Small intestine (tissue), 7 donors: ENCODE results near the gene HRH3. TPM values are rescaled to one million over a fixed set of nuclear protein-coding genes. Genes with fewer than 3 reads are reported as not detected.

Experiments
- DNase-seq, 2 donors: peaks; one replicate each; pipeline versions ENCODE4 v3.0.0 to v3.0.0-alpha.2; 2013
- FAIRE-seq: peaks from 2 replicates; lab custom pipeline; 2012; peaks lifted over from hg19 to GRCh38; lab: Jason Lieb, UNC
- H3K27ac ChIP-seq, 3 donors: one replicate each; pipeline ENCODE4 v1.5.1; 2013; ENCODE audit warnings: low read length in 2 of 3, mild to moderate bottlenecking in 2 of 3, control low read depth in 1 of 3, inconsistent platforms in 1 of 3, low read depth in 1 of 3, moderate library complexity in 1 of 3
- H3K27me3 ChIP-seq, 3 donors: one replicate each; pipeline ENCODE4 v1.6.1; 2013; ENCODE audit warnings: low read length in 3 of 3, inconsistent platforms in 1 of 3; ENCODE audit not compliant: control insufficient read depth in 3 of 3, insufficient read depth in 3 of 3
- H3K36me3 ChIP-seq, 3 donors: one replicate each; pipeline ENCODE4 v1.6.1; 2013; ENCODE audit warnings: low read length in 3 of 3, inconsistent platforms in 1 of 3, low read depth in 1 of 3, mild to moderate bottlenecking in 1 of 3, moderate library complexity in 1 of 3; ENCODE audit not compliant: control insufficient read depth in 3 of 3, insufficient read depth in 2 of 3
- H3K4me1 ChIP-seq, 3 donors: one replicate each; pipeline ENCODE4 v1.6.1; 2013; ENCODE audit warnings: low read length in 2 of 3, inconsistent platforms in 1 of 3, low read depth in 1 of 3, mild to moderate bottlenecking in 1 of 3, moderate library complexity in 1 of 3; ENCODE audit not compliant: control insufficient read depth in 3 of 3, insufficient read depth in 2 of 3
- H3K4me3 ChIP-seq, 3 donors: one replicate each; pipeline ENCODE4 v1.5.1; 2013; ENCODE audit warnings: low read length in 3 of 3, control low read depth in 1 of 3, inconsistent platforms in 1 of 3, low read depth in 1 of 3, mild to moderate bottlenecking in 1 of 3, moderate library complexity in 1 of 3
- H3K9me3 ChIP-seq, 2 donors: one replicate each; pipeline ENCODE4 v1.6.1; 2013; ENCODE audit warnings: low read depth in 1 of 2, low read length in 1 of 2; ENCODE audit not compliant: control insufficient read depth in 2 of 2, insufficient read depth in 1 of 2
- WGBS, 3 donors: extraction: QIAGEN DNeasy Blood & Tissue Kit; methylation state at CpG; one replicate each; pipeline ENCODE4 v1.1.7; 2013; 5-methylcytosine and 5-hydroxymethylcytosine counted together
- polyA plus RNA-seq, 4 donors: library from polyadenylated mRNA; stranded (reverse) in 3 of 4; unstranded in 1 of 4; fragments of 200-250 nt in 3 of 4; fragments of 120-200 nt in 1 of 4; gene quantifications; one replicate each; pipeline versions ENCODE4 v1.2.1 to v1.2.3, GENCODE V29; 2013
- donor health status: healthy with polysubstance abuse.
- donor health status: control.
- donor health status: control.
- donor health status: Bipolar disorder and iron deficiency.
- donor health status: healthy.

Gene HRH3
- polyA plus RNA-seq, 4 donors: 0.06 to 0.31 TPM; not detected in 2

DNA sequence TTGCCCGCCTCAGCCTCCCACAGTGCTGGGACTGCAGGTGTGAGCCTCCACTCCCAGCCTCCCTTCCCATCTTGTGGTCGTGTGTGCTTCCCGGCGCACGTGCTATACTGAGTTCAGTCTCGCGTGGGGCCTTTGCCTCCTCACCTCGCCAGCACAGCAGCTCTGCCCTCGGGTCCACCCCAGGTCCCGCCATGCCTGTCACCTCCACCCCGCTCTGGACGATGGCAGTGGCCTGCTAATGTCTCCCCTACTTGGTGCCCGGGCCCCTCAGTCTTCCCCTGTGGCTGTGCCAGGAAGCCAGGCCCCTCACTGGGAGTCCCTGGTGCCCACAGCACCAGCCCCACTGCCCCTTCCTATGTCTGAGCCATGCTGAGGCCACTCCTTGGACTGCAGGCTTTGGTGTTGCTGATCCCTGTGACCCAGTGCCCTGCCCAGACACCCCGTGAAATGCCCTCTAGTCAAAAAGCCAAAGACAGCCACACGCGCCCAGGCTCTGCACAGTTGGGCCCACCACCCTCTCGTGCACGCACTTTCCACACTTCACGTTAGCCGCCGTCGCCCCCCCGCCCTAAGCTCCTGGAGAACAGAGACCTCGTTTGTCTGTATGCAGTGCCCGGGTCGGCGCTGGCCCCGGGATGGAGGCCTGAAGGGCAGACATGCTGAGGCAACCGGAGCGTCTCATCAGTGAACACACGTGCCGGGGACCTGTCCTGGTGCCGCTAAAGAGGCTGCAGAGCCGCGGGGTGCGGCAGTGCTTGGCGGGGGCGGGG lies 14.3 kb downstream of the HRH3 start:
- no peak overlapping the region for H3K27ac ChIP-seq
- no peak for FAIRE-seq
- H3K4me3 ChIP-seq: no peak overlapping the region
- WGBS, 3 donors: 88 to 92% (median 90%) methylated on average over 38 of the region's 38 CpGs
- DNase-seq: no peak
- H3K36me3 ChIP-seq: peaks cover 0 to 27% (median 4%) of the 10 kb centered on the region in 3 donors
- no peaks in the 10 kb centered on the region for H3K9me3 ChIP-seq
- H3K4me1 ChIP-seq: no peaks in the 10 kb centered on the region
- H3K27me3 ChIP-seq: peaks cover 0 to 21% (median 3%) of the 10 kb centered on the region in 3 donors

DNA sequence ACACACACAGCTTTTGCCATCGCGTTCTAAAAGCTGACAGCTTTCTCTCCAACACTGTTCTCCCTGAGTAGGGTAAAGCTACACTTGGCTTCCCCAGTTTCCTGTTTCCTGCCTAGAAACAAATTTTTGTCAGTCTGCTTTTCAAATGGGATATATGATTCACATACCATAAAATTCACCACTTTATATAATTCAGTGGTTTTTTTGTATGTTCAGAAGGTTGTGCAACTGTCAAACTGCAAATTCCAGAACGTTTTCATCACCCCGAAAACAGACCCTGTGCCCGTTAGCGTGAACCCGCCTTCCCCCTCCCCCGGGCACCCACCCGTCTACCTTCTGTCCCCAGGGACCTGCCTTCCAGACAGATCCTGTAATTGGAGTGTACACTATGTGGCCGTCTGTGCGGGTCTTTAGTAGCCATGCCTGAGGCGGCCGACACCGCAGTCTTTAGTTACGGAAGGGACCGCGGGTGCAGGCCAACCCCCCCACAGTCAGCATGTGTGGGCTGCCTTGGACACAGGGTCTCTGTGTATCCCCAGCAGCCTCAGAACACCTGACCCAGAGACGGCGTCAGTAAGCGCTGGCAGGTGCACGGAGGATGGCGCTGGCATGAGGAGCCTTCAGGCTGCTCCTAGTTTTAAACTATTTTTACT lies 16.6 kb downstream of the HRH3 start:
- Histone ChIP-seq H3K27ac (no peak overlapping the region), H3K4me3 (no peak overlapping the region), H3K27me3 (peaks cover 0 to under 1% (median 0%) of the 10 kb centered on the region in 3 donors), H3K36me3 (peaks cover 10 to 40% (median 16%) of the 10 kb centered on the region in 3 donors), H3K4me1 (no peaks in the 10 kb centered on the region), H3K9me3 (no peaks in the 10 kb centered on the region)
- DNase-seq (no peak), FAIRE-seq (no peak)
- 86 to 93% (median 92%) methylated on average over 22 of the region's 22 CpGs for WGBS, 3 donors

DNA sequence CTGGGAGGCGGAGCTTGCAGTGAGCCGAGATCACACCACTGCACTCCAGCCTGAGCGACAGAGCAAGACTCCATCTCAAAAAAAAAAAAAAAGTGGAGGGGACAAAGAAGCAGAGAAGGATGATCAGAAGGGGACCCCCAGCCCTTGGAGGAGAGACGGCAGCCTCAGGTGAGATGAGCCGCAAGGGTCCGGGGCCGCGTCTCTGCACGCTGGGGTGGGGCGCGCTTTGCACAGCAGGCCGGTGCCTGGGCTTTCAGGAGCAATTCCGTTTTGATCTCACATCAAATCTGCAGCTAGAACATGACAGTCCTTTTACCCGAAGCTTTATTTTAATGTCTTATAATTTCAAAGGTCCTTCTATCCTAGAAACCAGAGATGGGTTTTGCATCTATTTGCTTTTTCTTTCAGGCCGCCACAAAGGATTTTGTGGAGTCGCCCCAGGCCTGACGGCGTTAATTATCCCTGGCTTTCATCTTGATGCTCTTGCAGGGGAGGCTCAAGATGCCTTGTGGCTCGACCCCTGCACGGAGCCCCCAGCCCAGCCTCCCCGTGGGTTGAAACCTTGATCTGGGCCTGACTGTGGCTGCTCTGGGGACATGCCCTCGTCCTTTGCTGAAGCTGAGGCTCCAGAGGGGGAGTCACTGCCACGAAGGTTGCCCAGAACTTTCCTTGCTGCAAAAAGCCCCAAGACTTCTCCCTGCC lies 17.3 kb downstream of the HRH3 start:
- FAIRE-seq (no peak), DNase-seq (no peak)
- no peak overlapping the region for H3K27ac ChIP-seq
- no peak overlapping the region for H3K4me3 ChIP-seq
- WGBS, 3 donors: 89 to 95% (median 93%) methylated on average over 22 to 23 of the region's 23 CpGs
- H3K36me3 ChIP-seq: peaks cover 15 to 47% (median 22%) of the 10 kb centered on the region in 3 donors
- H3K4me1 ChIP-seq: no peaks in the 10 kb centered on the region
- no peaks in the 10 kb centered on the region for H3K9me3 ChIP-seq
- no peaks in the 10 kb centered on the region for H3K27me3 ChIP-seq

DNA sequence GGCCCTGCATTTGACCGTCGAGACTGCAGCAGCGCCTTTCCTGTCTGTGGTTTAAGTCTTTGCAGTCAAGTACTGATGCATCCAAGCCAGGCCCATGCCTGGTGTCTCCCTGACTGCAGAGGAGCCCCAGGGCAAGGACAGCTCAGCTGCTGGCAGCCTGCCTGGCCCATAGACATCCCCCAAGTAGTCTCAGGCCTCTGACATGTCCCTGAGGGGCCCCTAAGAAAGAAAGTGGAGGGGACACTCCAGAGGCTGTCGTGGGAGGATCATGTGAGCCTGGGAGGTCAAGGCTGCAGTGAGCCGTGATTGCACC lies 18.0 kb downstream of the HRH3 start:
- H3K4me3 ChIP-seq: no peak overlapping the region
- no peak overlapping the region for H3K27ac ChIP-seq
- H3K4me1 ChIP-seq: no peaks in the 10 kb centered on the region
- no peak for DNase-seq
- peaks cover 18 to 51% (median 24%) of the 10 kb centered on the region in 3 donors for H3K36me3 ChIP-seq
- H3K27me3 ChIP-seq: no peaks in the 10 kb centered on the region
- H3K9me3 ChIP-seq: no peaks in the 10 kb centered on the region
- WGBS, 3 donors: 75 to 90% (median 84%) methylated on average over 5 of the region's 5 CpGs
- no peak for FAIRE-seq

DNA sequence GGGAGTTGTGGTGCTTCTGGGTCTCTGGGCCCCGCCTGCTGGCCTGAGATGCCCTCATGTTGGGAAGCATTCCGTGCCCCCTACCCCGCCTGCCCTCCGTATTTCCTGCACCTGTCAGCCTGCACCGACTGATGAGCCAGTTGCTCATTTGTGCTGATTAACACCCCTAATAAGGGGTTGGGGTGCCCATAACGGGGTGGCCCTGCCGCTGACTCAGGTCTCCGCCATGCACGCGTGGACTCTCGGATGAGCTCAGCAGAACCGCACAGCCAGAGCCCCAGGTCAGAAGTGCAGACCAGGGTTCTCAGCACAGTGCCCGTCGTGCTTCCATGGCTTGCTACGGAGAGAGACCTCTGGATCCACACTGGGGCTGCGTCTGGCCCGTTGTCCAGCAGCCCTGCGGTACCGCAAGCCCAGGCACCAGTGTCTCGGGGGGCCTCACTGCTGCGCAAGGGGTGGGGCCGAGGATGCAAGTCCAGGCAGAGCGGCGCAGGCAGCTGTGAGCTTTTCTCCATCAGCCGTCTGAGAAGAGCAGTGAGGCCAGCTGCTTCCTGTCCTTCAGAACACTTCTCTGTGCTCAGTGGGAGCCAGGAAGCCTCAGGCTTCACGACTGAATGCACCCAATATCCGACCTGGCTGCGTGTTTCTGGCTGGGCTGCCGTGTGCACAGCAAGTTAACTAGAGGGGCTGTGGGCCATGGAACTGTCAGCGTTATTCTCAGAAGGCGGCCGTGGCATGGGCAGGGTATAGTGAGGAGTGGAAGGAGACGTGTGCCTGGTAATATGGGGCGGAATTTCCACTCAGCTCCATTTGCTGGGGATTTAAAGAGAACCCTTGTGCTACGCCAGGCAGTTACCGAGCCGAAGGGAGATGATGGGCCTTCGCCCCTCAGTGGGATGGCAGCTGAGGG lies 18.6 kb downstream of the HRH3 start:
- no peak for DNase-seq
- Histone ChIP-seq H3K36me3 (peaks cover 19 to 51% (median 24%) of the 10 kb centered on the region in 3 donors), H3K9me3 (no peaks in the 10 kb centered on the region), H3K27ac (no peak overlapping the region), H3K27me3 (no peaks in the 10 kb centered on the region), H3K4me1 (no peaks in the 10 kb centered on the region), H3K4me3 (no peak overlapping the region)
- 86 to 91% (median 91%) methylated on average over 38 of the region's 38 CpGs for WGBS, 3 donors
- FAIRE-seq: no peak

DNA sequence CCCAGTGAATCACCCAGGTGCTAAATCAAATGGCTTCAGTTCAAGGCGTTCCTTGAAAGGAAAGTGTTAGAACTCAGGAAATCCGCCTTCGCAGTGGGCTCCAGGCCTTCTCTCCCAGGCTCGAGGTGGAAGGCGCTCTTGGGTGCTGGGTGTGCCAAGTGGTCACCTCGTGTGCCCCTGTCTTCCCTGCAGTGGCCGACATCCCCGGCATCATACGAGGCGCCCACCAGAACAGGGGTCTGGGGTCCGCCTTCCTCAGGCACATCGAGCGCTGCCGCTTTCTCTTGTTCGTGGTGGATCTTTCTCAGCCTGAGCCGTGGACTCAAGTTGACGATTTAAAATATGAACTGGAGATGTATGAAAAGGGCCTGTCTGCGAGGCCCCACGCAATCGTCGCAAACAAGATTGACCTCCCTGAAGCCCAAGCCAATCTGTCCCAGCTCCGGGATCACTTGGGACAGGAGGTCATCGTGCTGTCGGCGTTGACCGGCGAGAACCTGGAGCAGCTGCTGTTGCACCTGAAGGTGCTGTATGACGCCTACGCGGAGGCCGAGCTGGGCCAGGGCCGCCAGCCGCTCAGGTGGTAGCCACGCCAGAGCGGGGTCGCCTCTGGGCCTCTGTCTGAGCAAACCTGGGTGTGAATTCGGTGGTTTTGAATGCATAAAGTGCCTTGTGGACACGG lies 19.4 kb downstream of the HRH3 start:
- Histone ChIP-seq H3K27ac (no peak overlapping the region), H3K9me3 (no peaks in the 10 kb centered on the region), H3K27me3 (no peaks in the 10 kb centered on the region), H3K4me1 (no peaks in the 10 kb centered on the region), H3K4me3 (no peak overlapping the region), H3K36me3 (peaks cover 24 to 55% (median 24%) of the 10 kb centered on the region in 3 donors)
- WGBS, 3 donors: 96% methylated on average over 38 of the region's 38 CpGs
- FAIRE-seq (no peak), DNase-seq (no peak)

DNA sequence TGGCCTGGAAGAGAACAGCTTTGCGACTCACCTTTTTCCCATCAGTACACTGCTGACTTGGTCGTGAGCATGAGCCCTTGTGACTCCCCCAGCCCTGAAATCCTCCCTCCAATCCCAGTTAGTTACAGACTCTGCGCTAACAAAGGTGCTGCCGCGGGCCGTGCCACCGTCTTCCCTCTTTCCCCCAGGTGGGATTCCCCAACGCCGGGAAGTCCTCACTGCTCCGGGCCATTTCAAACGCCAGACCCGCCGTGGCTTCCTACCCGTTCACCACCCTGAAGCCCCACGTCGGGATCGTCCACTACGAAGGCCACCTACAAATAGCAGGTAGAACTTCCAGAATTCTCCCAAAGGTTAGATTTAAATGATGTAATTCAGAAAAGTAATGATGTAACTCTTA lies 21.1 kb downstream of the HRH3 start:
- DNase-seq (no peak), FAIRE-seq (no peak)
- WGBS, 3 donors: 97 to 98% (median 97%) methylated on average over 18 of the region's 18 CpGs
- no peak overlapping the region for H3K27ac ChIP-seq
- no peak overlapping the region for H3K4me3 ChIP-seq
- H3K27me3 ChIP-seq: no peaks in the 10 kb centered on the region
- H3K36me3 ChIP-seq: peaks cover 24 to 61% (median 26%) of the 10 kb centered on the region in 3 donors
- no peaks in the 10 kb centered on the region for H3K4me1 ChIP-seq
- H3K9me3 ChIP-seq: no peaks in the 10 kb centered on the region
